Medulla oblongata (tissue), 1 donor: ENCODE data around the gene ABHD17C.
"Not testable (repeated sequence)": the region's sequence is repeated elsewhere in the genome, so short reads cannot be mapped to it uniquely, and the experiment has no call there.

Experiments used
- DNase-seq: peaks from one replicate; pipeline ENCODE4 v3.0.0-alpha.2; 2015; ENCODE audit errors: extremely low spot score

The ABHD17C gene

GRCh38 chr15:80695099-80695910, at the start of gene ABHD17C:
Gene ABHD17C (plus strand): TSS chr15:80695310. CDS start chr15:80695430, 120 bp downstream.
- peak; percentile 42 for DNase-seq

- no peak for DNase-seq
These were observed 49.5 kb upstream of the ABHD17C start for GRCh38 chr15:80645494-80646065.

GRCh38 chr15:80647424-80647823, 47.7 kb upstream of the ABHD17C start:
- not testable (repeated sequence) for DNase-seq

GRCh38 chr15:80654299-80654698, 40.8 kb upstream of the ABHD17C start:
- DNase-seq = no peak

GRCh38 chr15:80659375-80659774, 35.7 kb upstream of the ABHD17C start:
- DNase-seq = no peak

- peak; percentile 40 for DNase-seq
These were observed 35.0 kb upstream of the ABHD17C start for GRCh38 chr15:80660119-80660518.

- DNase-seq = no peak
These were observed 33.0 kb upstream of the ABHD17C start for GRCh38 chr15:80662129-80662528.

GRCh38 chr15:80662757-80663553, 32.2 kb upstream of the ABHD17C start:
- no peak for DNase-seq

GRCh38 chr15:80665151-80665550, 30.0 kb upstream of the ABHD17C start:
- DNase-seq = no peak

GRCh38 chr15:80667936-80668335, 27.2 kb upstream of the ABHD17C start:
- DNase-seq = no peak

GRCh38 chr15:80668546-80669236, 26.4 kb upstream of the ABHD17C start:
- DNase-seq = no peak

- no peak for DNase-seq
These were observed 25.3 kb upstream of the ABHD17C start for GRCh38 chr15:80669663-80670273.

GRCh38 chr15:80673561-80674244, 21.4 kb upstream of the ABHD17C start:
- no peak for DNase-seq

GRCh38 chr15:80674245-80674614, 20.9 kb upstream of the ABHD17C start:
- DNase-seq = no peak

GRCh38 chr15:80677041-80677440, 18.1 kb upstream of the ABHD17C start:
- DNase-seq = no peak

GRCh38 chr15:80679167-80679803, 15.8 kb upstream of the ABHD17C start:
- no peak for DNase-seq

GRCh38 chr15:80679804-80680175, 15.3 kb upstream of the ABHD17C start:
- DNase-seq = no peak

- DNase-seq = no peak
These were observed 12.9 kb upstream of the ABHD17C start for GRCh38 chr15:80682201-80682600.

- DNase-seq = no peak
These were observed 10.4 kb upstream of the ABHD17C start for GRCh38 chr15:80684697-80685096.

- DNase-seq = no peak
These were observed 9.5 kb upstream of the ABHD17C start for GRCh38 chr15:80685628-80686027.

- DNase-seq = no peak
These were observed 5.8 kb upstream of the ABHD17C start for GRCh38 chr15:80689294-80689693.
